Measurements from ENCODE around the gene LRRC4B.
A peak's percentile ranks its signal among the peaks of the same experiment; 100 is the strongest.
"Not testable (repeated sequence)": the region's sequence is repeated elsewhere in the genome, so short reads cannot be mapped to it uniquely, and the experiment has no call there.

LRRC4B gene

DNA sequence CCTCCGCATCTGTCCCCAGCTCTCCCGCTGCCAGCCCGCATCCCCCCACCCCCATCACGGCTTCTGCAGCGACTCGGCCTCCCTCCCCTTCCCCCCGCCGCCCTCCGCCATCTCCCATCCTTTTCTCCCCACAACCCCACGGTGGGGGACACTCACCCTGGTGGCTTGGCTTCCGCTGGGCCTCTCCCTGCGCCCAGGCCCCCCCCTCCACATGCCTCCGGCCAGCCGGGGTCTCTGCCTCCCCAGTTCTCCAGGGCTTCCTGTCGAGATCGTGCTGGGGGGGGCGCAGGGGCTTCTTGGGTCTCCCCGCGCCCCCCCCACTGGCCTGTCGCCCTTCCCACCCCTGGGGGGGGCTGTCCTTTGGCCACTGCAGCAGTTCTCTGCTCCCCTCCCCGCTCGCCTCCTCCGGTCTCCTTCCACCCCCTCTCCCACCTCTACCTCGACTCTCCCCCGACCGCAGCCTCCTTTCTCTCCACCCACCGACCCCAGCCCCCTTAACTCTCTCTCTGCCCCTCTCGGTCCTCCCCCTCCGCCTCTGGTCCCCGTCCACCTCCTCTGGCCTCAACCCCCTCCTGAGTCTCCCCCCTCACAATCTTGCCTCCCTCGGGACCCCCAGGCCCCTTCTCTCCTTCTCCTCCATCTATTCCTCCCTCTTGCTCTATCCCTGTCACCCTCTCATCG lies 17.1 kb downstream of the LRRC4B start:
- no peak for DNase-seq

DNA sequence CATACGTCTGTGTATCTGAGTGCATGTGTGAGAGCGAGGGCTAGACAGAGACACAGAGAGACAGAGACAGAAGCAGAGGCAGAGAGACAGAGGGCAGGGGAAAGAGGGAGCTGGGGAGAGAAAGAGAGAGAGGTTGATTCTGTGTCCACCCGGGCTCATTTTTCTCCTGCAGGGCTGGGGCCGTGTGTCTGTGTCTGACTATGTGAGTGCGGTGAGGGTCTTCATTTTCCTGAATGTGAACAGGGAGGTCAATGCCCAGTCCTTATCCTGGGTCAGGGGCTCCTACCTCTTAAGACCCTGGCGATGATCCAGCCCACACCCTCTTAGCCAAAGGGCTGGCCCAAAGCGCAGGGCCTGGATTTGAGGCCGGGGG lies 17.7 kb downstream of the LRRC4B start:
- DNase-seq = no peak

DNA sequence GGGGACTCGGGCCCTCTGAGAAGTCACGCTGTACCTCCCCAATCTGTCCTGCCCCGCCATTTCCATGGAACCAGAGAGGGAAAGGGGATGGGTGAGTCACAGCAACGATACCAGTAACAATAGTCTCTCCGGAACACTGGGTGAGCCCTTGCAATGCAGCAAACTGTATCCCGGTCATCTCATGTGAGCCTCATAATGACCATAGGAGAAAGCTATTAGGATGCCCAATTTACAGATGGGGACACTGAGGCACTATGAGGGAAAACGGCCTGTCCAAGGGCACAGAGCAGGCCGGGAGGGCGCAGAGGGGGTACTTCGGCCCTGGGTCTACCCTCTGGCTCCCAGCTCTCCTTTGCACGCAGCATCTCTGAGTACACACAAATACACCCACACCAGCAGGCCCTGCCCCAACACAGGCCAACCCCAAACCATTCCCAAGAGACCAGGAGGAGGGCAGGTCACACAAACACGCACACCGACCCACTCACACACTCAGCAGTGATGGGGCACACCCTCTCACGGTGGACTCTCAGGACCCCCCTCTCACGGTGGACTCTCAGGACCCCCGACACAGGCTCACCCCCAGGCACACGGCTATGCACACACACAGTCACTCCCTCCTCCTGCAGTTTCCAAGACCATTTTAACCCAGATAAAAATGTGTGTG lies 18.2 kb downstream of the LRRC4B start:
- DNase-seq = no peak

GRCh38 chr19:50549059-50549926 lies 18.9 kb downstream of the LRRC4B start:
- DNase-seq = no peak

DNA sequence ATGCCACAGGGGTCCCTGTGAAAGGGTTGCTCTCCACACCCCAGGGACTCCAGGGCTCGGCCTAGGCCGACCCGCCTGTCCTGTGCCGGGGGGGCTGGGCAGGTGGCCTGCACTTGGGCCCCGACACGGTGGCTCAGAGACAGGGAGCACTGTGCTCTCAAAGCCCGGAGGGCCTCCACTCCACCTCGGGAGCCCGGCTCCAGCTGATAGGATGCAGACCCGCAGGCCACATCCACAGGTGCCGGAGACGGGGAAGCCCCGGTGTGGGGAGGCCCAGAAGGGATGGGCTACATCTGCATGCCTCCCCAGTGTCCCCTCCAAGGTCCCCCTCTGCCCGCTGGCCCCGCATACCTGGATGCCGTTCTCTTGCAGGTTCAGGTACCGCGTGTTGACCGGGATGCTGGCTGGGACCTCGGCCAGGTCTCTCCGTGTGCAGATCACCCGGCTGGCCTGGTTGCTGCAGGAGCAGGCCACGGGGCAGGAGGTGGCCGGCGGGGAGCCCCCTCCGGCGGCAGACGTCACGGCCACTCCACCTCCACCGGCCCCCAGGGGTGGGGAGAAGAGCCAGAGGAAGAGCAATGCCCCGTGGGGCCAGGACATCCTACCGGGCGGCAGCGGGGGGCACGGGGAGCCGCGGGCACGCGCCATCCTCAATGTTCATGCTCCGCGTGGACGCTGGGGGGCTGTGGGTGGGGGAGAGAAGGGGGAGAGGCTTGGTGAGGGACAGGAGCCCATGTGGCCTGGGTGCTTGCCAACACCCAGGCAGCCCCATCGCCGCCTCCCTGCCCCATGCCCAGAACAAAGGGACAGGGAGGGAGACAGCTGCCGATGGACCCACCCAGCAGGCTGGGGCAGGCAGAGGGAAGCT lies 19.8 kb downstream of the LRRC4B start:
- no peak for DNase-seq

GRCh38 chr19:50547385-50548190 lies 20.6 kb downstream of the LRRC4B start:
- no peak for DNase-seq

GRCh38 chr19:50546527-50547221 lies 21.6 kb downstream of the LRRC4B start:
- no peak for DNase-seq

DNA sequence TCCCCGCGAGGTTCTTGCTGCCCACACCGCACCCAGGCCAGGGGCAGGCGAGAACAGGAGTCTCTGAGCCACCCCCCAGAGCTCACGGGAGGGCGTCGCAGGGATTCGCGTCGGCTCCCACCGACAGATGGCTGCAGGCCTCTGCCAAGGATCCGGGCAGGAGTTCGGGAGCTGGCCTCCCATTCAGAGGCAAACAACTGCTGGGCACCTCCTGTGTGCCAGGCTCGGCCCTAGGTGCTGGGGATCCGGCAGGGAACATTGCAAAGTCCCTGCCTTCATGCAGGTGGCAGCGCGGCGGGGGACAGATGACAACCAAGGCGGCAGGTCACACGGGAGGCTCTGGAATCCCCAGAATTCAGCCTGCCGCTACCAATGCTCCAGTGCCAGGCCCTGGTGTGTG lies 25.3 kb downstream of the LRRC4B start:
- DNase-seq = no peak

- DNase-seq = peak; percentile 14
These were observed 30.4 kb downstream of the LRRC4B start for GRCh38 chr19:50537769-50538230.

DNA sequence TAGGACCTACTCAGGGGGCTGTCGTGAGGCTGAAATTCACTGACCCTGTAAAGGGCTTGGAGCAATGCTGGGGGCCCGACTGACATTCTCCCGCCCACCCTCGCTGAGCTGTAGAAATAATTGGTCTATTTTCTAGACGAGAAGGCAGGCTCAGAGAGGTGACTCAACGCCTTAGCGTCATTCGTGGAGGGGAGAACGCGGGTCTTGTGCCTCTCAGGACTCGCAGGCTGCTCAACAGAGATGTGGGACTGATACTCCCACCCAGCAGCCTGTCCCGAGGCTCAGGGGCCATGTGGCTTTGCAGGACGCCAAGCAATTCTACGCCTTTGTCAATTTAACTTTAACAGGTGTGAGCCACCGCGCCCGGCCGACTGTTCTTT lies 30.9 kb downstream of the LRRC4B start:
- DNase-seq = no peak

DNA sequence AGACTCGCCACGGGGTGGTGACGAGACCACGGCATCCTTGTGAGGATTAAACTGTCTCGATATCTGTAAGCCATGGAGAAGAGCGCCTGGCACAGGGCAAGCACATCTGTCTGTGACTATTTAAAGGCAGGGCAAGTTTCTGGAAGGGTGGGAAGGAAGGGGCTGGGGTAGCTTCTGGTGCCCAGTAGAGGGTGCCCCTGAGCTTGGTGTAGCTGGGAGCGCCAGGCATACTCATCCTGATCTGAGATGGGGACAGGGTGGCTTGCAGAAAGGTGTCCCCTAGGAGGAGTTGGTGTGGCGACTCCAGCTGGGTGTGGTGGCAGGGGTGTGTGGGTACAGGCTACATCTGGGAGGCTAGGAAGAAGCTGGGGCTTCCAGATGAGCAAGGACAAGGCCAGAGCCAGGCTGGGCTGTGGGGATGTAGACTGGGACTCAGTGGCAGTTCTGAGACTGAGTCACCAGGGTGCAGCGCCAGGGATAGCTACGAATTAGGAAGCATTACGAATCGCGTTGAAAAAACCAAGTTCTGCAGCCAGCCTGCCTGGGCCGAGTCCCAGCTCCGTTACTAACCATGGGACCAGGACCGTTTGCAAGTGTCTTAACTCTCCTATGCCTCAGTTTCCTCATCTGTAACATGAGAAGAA lies 31.5 kb downstream of the LRRC4B start:
- DNase-seq = no peak

GRCh38 chr19:50535672-50536187 lies 32.5 kb downstream of the LRRC4B start:
- no peak for DNase-seq

GRCh38 chr19:50534478-50534877 lies 33.8 kb downstream of the LRRC4B start:
- DNase-seq = no peak

DNA sequence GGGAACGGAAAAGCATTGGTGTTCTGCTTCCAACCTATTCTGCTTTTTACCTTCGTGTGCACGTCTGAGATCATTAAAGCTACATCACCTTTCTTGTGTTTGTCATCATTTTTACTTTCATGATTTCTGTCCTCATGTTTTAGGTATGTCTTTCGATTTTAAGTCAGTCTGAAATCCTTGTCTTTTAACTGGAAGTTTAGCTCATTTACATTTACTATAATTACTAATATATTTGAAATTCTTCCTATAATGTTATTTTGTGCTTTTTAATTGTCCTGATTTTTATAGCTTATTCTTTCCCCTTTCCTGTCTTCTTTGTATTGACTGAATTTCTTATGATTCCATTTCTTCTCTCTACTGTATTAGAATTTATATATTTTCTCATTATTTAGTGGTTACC lies 35.3 kb downstream of the LRRC4B start:
- DNase-seq = no peak

DNA sequence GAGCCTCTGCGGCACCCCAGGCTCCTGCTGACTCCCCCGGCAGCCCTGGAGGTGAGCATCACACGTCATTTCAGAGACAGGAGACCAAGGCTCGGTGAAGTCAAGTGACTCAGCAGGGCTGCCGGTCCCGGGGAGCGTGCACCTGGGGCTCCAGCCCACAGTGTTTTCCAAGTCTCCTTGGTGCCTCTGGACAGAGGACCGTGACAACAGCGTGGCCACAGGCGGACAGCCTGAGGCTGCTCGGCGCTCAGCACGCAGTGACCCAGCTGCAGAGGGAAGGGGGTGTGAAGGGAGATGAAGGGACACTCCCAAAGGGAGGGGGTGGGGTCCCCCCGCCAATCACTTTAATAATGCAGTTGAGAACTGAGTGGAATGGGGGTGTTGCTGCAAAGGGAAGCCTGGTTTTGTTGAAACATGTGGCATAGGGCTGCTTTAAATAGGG lies 37.0 kb downstream of the LRRC4B start:
- no peak for DNase-seq

- DNase-seq = not testable (repeated sequence)
These were observed 40.2 kb downstream of the LRRC4B start for GRCh38 chr19:50528052-50528451.

GRCh38 chr19:50522881-50523280 lies 45.4 kb downstream of the LRRC4B start:
- DNase-seq = no peak

DNA sequence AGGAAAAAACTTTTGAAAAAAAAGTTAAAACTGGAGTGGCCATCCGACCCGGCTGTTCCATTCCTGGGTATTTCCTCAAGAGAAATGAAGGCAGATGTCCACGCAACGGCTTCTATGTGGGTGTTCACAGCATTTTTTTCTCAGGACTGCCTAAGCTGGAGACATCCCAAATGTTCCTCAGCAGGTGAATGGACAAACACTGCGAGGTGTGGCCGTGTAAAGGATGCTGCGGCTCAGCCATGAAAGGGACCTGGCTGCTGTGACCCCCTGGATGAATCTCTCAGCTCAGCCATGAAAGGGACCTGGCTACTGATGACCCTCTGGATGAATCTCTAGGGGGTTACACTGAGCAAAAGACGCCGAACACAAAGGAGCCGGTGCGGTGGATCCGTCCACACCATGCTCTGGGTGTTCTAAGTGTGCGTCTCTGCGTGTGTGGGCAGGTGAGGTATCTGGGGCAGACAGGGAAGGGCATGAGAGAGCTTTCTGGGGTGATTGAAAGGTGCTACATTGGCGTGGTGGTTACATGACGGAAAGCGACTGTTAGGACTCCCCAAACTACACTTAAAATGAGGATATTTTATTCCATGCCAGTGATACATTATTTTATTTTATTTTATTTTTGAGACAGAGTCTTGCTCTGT lies 47.3 kb downstream of the LRRC4B start:
- DNase-seq = no peak

GRCh38 chr19:50519006-50519575 lies 49.1 kb downstream of the LRRC4B start:
- DNase-seq = no peak

Data from NCI-H1417 treated with DMSO at 0.1 percent for 48 hours (cell line).